HG03439 (cell line): ENCODE results near the gene SEMA5B.

Experiments
- ATAC-seq: cut with Tn5 transposase; IDR thresholded peaks from one replicate; pipeline ENCODE4 v1.9.1; 2021; ENCODE audit warnings: mild to moderate bottlenecking, moderate library complexity; ENCODE audit not compliant: unreplicated experiment

The SEMA5B gene

DNA sequence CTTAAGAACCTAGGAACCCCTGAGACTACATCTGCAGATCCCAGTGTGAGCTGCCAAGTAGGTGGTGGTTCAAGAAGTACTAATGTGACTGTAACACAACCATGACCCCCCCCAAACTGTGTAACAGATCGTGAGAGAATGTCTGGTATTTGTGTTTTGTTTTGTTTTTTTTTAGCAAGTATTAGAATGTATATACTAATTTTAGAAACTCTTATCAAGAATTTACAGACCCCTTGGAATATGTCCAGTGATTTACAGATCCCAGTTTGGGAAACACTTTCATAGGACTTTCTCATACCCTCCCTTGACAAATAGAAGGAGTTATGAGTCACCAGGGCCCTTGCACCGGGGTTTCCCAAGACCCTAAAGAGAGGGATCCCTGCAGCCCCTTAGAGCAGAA, 79.8 kb downstream of the SEMA5B start:
- ATAC-seq, result no peak

- no peak for ATAC-seq
Observed at GRCh38 chr3:122947196-122947595, 80.4 kb downstream of the SEMA5B start.

GRCh38 chr3:122946185-122946584, 81.4 kb downstream of the SEMA5B start:
- ATAC-seq, result no peak

DNA sequence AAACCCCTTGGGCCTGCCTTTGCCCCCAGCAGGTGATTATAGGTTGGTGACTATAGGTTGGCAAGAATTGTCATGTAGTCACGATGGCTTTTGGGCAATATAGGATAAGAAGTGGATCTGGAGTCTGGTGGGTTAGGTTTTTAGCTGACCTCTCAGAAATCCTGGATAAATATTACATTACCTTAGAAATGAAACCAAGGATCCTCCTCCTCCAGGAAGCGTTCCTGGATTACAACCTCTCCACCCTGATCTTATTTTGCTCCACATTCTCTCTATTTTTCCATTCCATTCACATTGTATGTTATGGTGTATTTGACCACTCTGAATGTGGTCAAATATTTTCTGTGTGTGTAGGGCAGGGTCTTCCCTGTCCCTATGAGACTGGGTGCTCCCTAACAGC, 82.3 kb downstream of the SEMA5B start:
- ATAC-seq, result no peak

- ATAC-seq, result no peak
Observed at GRCh38 chr3:122944671-122945161, 82.8 kb downstream of the SEMA5B start.

GRCh38 chr3:122943828-122944190, 83.8 kb downstream of the SEMA5B start:
- ATAC-seq, result no peak

GRCh38 chr3:122942937-122943827, 84.4 kb downstream of the SEMA5B start:
- ATAC-seq, result no peak

GRCh38 chr3:122942239-122942638, 85.3 kb downstream of the SEMA5B start:
- ATAC-seq, result no peak

- ATAC-seq, result no peak
Observed at GRCh38 chr3:122941228-122942206, 86.0 kb downstream of the SEMA5B start.

- no peak for ATAC-seq
Observed at GRCh38 chr3:122940628-122941086, 86.9 kb downstream of the SEMA5B start.

DNA sequence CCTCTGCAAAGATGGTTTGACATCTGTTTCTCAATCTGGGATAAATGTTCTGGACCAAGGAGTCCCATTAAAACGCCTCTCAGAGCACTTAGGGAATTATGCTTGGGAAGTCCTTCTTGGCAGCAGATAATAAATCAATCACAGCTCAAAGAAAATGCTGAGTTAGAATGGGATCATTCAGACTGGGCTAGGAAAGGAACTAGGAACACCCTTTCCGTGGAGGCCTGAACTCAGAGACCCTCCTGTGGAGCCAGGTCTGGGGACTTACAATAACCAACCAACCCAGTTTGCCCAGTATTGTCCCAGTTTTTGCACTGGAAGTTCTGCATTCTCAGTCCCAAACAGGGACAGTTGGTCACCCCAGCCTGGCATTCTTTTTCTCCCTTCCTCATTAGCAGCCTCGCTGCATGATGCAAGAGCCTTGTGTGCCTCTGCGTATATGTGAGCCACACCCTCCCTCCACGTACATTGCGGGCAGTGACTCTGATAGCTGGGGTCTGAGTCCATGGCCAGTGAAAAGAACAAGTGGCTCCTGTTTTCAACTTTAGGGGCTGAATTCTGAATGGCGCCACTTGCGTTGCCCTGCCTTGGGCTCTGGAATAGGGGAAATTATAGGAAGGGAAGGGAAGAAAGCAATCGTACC, 88.7 kb downstream of the SEMA5B start:
- no peak for ATAC-seq

DNA sequence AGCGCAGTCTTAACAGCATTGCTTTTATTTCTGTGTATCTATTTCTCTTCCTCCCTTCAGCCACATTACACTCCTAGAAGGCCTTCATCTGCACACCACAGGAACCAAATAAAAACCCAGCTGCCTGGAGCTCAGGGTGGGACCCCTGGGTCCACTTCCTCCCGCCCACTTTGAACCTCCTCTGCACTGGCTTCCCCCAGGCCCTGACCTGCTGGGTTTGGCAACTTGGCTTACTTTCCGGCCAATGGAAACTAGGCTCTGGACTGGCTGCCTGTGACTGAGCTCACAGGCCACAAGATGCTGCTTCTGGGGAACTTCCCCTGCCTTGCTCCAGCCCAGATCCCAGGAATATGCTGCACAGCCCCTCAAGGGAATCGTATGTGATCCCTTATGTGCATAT, 89.8 kb downstream of the SEMA5B start:
- no peak for ATAC-seq

DNA sequence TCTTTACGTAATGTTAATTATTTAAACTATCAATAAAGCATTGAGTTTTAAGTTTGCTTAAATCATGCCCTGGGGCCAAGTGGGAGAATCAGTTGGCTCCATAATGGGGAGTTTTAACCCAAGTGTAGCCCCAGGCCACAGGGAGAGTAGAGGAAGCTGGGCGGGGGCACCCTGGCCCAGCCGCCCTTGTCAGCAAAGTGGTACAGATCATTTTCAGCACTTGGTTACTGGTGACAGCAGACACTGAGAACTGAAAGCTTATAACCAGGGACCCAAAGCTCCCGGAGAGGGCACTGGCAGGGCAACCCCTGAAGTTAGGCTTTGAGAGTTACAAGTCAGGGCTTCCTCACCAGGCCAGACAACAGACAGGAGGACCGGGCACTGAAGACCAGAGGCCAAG, 90.6 kb downstream of the SEMA5B start:
- ATAC-seq, result no peak

GRCh38 chr3:122936335-122936734, 91.2 kb downstream of the SEMA5B start:
- no peak for ATAC-seq

DNA sequence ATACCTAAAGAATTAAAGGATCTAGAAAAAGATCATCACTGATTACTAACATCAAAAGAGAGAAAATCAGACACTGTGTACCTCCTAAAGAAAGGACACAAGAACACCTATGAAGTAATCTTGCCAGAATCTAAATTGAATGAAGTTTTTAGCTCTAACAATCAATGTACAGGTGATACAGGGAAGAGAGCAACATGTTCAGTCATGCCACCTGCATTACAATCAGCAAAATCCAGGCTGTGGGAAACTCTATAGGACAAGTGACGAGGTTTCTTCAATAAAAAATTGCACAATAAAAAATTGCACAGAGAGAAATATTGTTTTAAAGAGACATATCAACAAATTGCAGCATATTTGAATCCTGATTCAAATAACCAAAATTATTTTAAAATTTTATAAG, 93.3 kb downstream of the SEMA5B start:
- ATAC-seq, result no peak

GRCh38 chr3:122932251-122932967, 95.2 kb downstream of the SEMA5B start:
- no peak for ATAC-seq

GRCh38 chr3:122931636-122932035, 95.9 kb downstream of the SEMA5B start:
- ATAC-seq, result no peak

GRCh38 chr3:122930063-122930997, 97.2 kb downstream of the SEMA5B start:
- ATAC-seq, result no peak
